PC-9 (cell line): ENCODE results near the gene TECTA.
"Not testable (repeated sequence)": the region's sequence is repeated elsewhere in the genome, so short reads cannot be mapped to it uniquely, and the experiment has no call there.

Experiments
- EZH2 ChIP-seq: fragments of 200-600 bp; sonication (generic); IDR thresholded peaks from 2 replicates; pipeline ENCODE4 v1.8.0; 2017; ENCODE audit warnings: antibody characterized with exemption, low read depth
- TF ChIP-seq, protein P1 (sequence below): fragments of 200-600 bp; sonication (generic); conservative IDR thresholded peaks from 2 replicates; pipeline ENCODE4 v1.6.1; 2017; ENCODE audit warnings: mixed run types, antibody characterized with exemption, mild to moderate bottlenecking, moderate library complexity

DNA sequence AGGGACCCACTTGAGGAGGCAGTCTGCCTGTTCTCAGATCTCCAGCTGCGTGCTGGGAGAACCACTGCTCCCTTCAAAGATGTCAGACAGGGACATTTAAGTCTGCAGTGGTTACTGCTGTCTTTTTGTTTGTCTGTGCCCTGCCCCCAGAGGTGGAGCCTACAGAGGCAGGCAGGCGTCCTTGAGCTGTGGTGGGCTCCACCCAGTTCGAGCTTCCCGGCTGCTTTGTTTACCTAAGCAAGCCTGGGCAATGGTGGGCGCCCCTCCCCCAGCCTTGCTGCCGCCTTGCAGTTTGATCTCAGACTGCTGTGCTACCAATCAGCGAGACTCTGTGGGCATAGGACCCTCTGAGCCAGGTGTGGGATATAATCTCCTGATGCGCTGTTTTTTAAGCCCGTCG, 76.6 kb downstream of the TECTA start:
- TF ChIP-seq, protein P1, sequence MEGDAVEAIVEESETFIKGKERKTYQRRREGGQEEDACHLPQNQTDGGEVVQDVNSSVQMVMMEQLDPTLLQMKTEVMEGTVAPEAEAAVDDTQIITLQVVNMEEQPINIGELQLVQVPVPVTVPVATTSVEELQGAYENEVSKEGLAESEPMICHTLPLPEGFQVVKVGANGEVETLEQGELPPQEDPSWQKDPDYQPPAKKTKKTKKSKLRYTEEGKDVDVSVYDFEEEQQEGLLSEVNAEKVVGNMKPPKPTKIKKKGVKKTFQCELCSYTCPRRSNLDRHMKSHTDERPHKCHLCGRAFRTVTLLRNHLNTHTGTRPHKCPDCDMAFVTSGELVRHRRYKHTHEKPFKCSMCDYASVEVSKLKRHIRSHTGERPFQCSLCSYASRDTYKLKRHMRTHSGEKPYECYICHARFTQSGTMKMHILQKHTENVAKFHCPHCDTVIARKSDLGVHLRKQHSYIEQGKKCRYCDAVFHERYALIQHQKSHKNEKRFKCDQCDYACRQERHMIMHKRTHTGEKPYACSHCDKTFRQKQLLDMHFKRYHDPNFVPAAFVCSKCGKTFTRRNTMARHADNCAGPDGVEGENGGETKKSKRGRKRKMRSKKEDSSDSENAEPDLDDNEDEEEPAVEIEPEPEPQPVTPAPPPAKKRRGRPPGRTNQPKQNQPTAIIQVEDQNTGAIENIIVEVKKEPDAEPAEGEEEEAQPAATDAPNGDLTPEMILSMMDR = not testable (repeated sequence)
- TF ChIP-seq EZH2 = not testable (repeated sequence)
